GM12878 (cell line): ENCODE results near the gene OR2V1. TPM values are rescaled to one million over a fixed set of nuclear protein-coding genes. Genes with fewer than 3 reads are reported as not detected.

Experiments
- ATAC-seq: fragments of 200-7000 bp; cut with Tn5 transposase; 3 replicates; pipeline ENCODE4 v1.9.1; 2020; ENCODE audit warnings: mild to moderate bottlenecking, moderate library complexity
- BruUV-seq: library from RNA; stranded (reverse); fragments of 400-500 nt; replicated peaks from 2 replicates; lab custom pipeline; 2021; lab: Mats Ljungman, UMichigan
- CTCF ChIA-PET: fragments of 300-600 bp; sonication (Branson Sonifier 250); formaldehyde crosslinking; extraction: SDS; loops from one replicate; lab custom pipeline; 2021; ENCODE audit warnings: inconsistent platforms; lab: Yijun Ruan, JAX
- POLR2A ChIA-PET: fragments of 350-600 bp; formaldehyde crosslinking; extraction: SDS; loops from one replicate; lab custom pipeline; 2021; ENCODE audit warnings: inconsistent platforms; lab: Charles Lee
- RAD21 ChIA-PET: fragments of 300-600 bp; sonication (Branson Sonifier 250); formaldehyde crosslinking; loops from one replicate; lab custom pipeline; 2023; ENCODE audit warnings: antibody characterized with exemption; ENCODE audit not compliant: unreplicated experiment; lab: Charles Lee
- SMC1A ChIA-PET: fragments of 300-600 bp; sonication (Branson Sonifier 250); formaldehyde crosslinking; loops from one replicate; lab custom pipeline; 2023; ENCODE audit not compliant: unreplicated experiment, uncharacterized antibody; lab: Charles Lee
- DNase-seq: peaks from one replicate; pipeline ENCODE4 v3.0.0-alpha.2; 2011; ENCODE audit warnings: low read depth, low spot score
- FAIRE-seq: peaks from 3 replicates; lab custom pipeline; 2011; peaks lifted over from hg19 to GRCh38; lab: Jason Lieb, UNC
- H2AFZ ChIP-seq: 2 replicates; pipeline ENCODE4 v1.6.0; 2011; ENCODE audit warnings: low read depth, low read length, control low read depth; ENCODE audit not compliant: control insufficient read depth
- H3K27ac ChIP-seq: 2 replicates; pipeline ENCODE4 v1.5.1; 2011; ENCODE audit warnings: control low read depth; ENCODE audit not compliant: control insufficient read depth, insufficient read depth
- H3K27me3 ChIP-seq, 2 experiments: replicated peaks in 1 of 2; 2 replicates each; pipeline versions ENCODE4 v1.6.0 to v1.6.1; 2011; ENCODE audit warnings: low read length in 1 of 2; ENCODE audit not compliant: control insufficient read depth in 2 of 2, insufficient read depth in 2 of 2
- H3K36me3 ChIP-seq, 2 experiments: 2 replicates each; pipeline ENCODE4 v1.5.1; 2011; ENCODE audit warnings: low read length in 1 of 2; ENCODE audit not compliant: control insufficient read depth in 2 of 2, insufficient read depth in 2 of 2
- H3K4me1 ChIP-seq: 2 replicates; pipeline ENCODE4 v1.6.1; 2011; ENCODE audit warnings: mild to moderate bottlenecking, low read length, moderate library complexity, mixed read lengths; ENCODE audit not compliant: control insufficient read depth, insufficient read depth
- H3K4me2 ChIP-seq: 2 replicates; pipeline ENCODE4 v1.6.0; 2011; ENCODE audit warnings: control low read depth; ENCODE audit not compliant: control insufficient read depth, insufficient read depth
- H3K4me3 ChIP-seq: fragments of 200-600 bp; sonication (generic); 2 replicates; pipeline ENCODE4 v1.5.1; 2016
- H3K79me2 ChIP-seq: 2 replicates; pipeline ENCODE4 v1.6.0; 2011; ENCODE audit warnings: low read length; ENCODE audit not compliant: control insufficient read depth, insufficient read depth
- H3K9ac ChIP-seq: 2 replicates; pipeline ENCODE4 v1.8.0; 2011; ENCODE audit warnings: low read length, control low read depth, mixed read lengths; ENCODE audit not compliant: control insufficient read depth, insufficient read depth
- H3K9me3 ChIP-seq: replicated peaks from 3 replicates; pipeline ENCODE4 v1.5.1; 2011; ENCODE audit warnings: mild to moderate bottlenecking, low read length; ENCODE audit not compliant: control insufficient read depth, insufficient read depth
- H4K20me1 ChIP-seq: 2 replicates; pipeline ENCODE4 v1.6.0; 2011; ENCODE audit not compliant: control insufficient read depth, insufficient read depth
- CBX3 ChIP-seq: fragments of 200-600 bp; sonication (generic); IDR thresholded peaks from 2 replicates; pipeline ENCODE4 v1.6.1; 2016; ENCODE audit warnings: low read depth, borderline replicate concordance
- GABPA ChIP-seq: IDR thresholded peaks from 2 replicates; pipeline ENCODE4 v1.6.1; 2014; ENCODE audit warnings: antibody characterized with exemption, low read depth, mild to moderate bottlenecking, inconsistent platforms
- GATAD2B ChIP-seq: fragments of 450-650 bp; conservative IDR thresholded peaks from 2 replicates; pipeline ENCODE4 v1.6.1; 2017; ENCODE audit warnings: low read depth, mild to moderate bottlenecking, moderate library complexity
- NBN ChIP-seq: fragments of 450-650 bp; IDR thresholded peaks from 2 replicates; pipeline ENCODE4 v1.6.1; 2016
- NFXL1 ChIP-seq: fragments of 450-650 bp; IDR thresholded peaks from 2 replicates; pipeline ENCODE4 v1.6.1; 2017; ENCODE audit warnings: antibody characterized with exemption, mild to moderate bottlenecking, borderline replicate concordance
- NRF1 ChIP-seq: conservative IDR thresholded peaks from 2 replicates; pipeline ENCODE4 v1.6.1; 2011; ENCODE audit warnings: mild to moderate bottlenecking, low read depth, low read length, improper control_type of control experiment
- POLR2A ChIP-seq: IDR thresholded peaks from 2 replicates; pipeline ENCODE4 v1.6.1; 2011; ENCODE audit warnings: low read depth, mild to moderate bottlenecking, low read length
- POLR2AphosphoS5 ChIP-seq: IDR thresholded peaks from 2 replicates; pipeline ENCODE4 v1.6.1; 2011; ENCODE audit warnings: mild to moderate bottlenecking, low read length, inconsistent platforms
- YY1 ChIP-seq: IDR thresholded peaks from 2 replicates; pipeline ENCODE4 v1.6.1; 2011; ENCODE audit warnings: low read depth, mild to moderate bottlenecking, low read length
- ZNF207 ChIP-seq: fragments of 450-650 bp; IDR thresholded peaks from 2 replicates; pipeline ENCODE4 v1.6.1; 2014; ENCODE audit warnings: antibody characterized with exemption, mild to moderate bottlenecking, borderline replicate concordance
- ZZZ3 ChIP-seq: IDR thresholded peaks from 2 replicates; pipeline ENCODE4 v1.6.1; 2011; ENCODE audit warnings: low read depth; ENCODE audit not compliant: control insufficient read depth, insufficient read length
- WGBS: methylation state at CpG from one replicate; pipeline ENCODE4 v1.1.6; 2016; ENCODE audit warnings: low lambda C conversion rate; ENCODE audit not compliant: insufficient replicate concordance, insufficient coverage; ENCODE audit errors: missing lambda C conversion rate; 5-methylcytosine and 5-hydroxymethylcytosine counted together
- in situ Hi-C: fragments of 300-500 bp; cut with MboI; formaldehyde crosslinking; loops from 9 replicates; pipeline ENCODE4 v1.14.3; 2018; ENCODE audit warnings: mixed read lengths
- intact Hi-C: fragments of 100-400 bp; cut with micrococcal nuclease; formaldehyde crosslinking; loops from one replicate; pipeline ENCODE4 v1.14.2; 2022; ENCODE audit not compliant: unreplicated experiment
- polyA plus RNA-seq, 11 experiments: library from polyadenylated mRNA; depleted of rRNA in 4 of 11; unstranded in 6 of 11; stranded (reverse) in 5 of 11; fragments of >200 nt; fragmentation: Nextera tagmentation in 4 of 11; fragmentation: Illumina TruSeq in 1 of 11; extraction: Ambion mirVana in 4 of 11; extraction: Trizol in 1 of 11; gene quantifications; 1 replicate in 1 of 11; 2 replicates in 10 of 11; pipeline versions ENCODE4 v1.2.1 to v1.2.3, GENCODE V29; 2011 to 2016; ENCODE audit warnings: inconsistent platforms in 2 of 11, missing spikeins in 2 of 11, low read depth in 1 of 11
- total RNA-seq, 4 experiments: library from RNA; depleted of rRNA in 3 of 4; stranded (reverse); fragments of >200 nt in 3 of 4; fragmentation: Illumina TruSeq in 1 of 4; extraction: Trizol in 1 of 4; gene quantifications; 2 replicates each; pipeline versions ENCODE4 v1.2.1 to v1.2.3, GENCODE V29; 2013 to 2021
- TF ChIP-seq, protein P1 (sequence below): fragments of 450-650 bp; IDR thresholded peaks from 2 replicates; pipeline ENCODE4 v1.6.1; 2018; ENCODE audit warnings: borderline replicate concordance, mild to moderate bottlenecking; ENCODE audit not compliant: partially characterized antibody
- TF ChIP-seq, protein P2 (sequence below): IDR thresholded peaks from 2 replicates; pipeline ENCODE4 v1.6.1; 2011; ENCODE audit warnings: mild to moderate bottlenecking, low read depth, low read length, moderate library complexity; ENCODE audit not compliant: insufficient replicate concordance
- TF ChIP-seq, protein P3 (sequence below): IDR thresholded peaks from 2 replicates; pipeline ENCODE4 v1.6.1; 2011; ENCODE audit warnings: borderline replicate concordance, low read depth, mild to moderate bottlenecking, moderate library complexity, mixed read lengths, low read length; ENCODE audit not compliant: insufficient read depth; ENCODE audit errors: extremely low read length
- TF ChIP-seq, protein P4 (sequence below): fragments of 450-650 bp; IDR thresholded peaks from 2 replicates; pipeline ENCODE4 v1.6.1; 2017; ENCODE audit warnings: mild to moderate bottlenecking, moderate library complexity

The OR2V1 gene
- total and polyA plus RNA-seq, 10 of the 15 experiments (the other 5 are each of a cell fraction or from before 2014, with no cell fraction given) = 0.20 to 4.4 TPM; not detected in 8

DNA sequence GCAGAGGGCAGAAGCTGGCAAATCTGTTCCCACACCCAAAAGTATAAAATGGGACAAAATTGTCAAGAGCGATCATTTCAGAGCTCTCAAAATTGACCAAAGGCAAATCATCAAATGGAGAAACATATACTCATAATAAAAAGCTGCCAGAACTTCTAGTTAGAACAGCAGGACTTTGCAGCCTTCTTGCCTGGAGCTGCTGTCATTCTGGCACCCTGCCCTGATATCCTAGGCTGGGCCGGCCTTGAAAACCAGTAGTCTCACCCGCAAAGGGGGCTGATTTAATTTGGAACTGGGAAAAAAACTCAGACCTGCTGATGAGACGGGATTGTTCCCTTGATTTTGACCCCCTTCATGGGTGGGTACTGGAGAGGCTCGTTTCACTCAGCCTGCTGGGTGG lies 18.5 kb downstream of the OR2V1 start (continued):
- TF ChIP-seq, protein P1, sequence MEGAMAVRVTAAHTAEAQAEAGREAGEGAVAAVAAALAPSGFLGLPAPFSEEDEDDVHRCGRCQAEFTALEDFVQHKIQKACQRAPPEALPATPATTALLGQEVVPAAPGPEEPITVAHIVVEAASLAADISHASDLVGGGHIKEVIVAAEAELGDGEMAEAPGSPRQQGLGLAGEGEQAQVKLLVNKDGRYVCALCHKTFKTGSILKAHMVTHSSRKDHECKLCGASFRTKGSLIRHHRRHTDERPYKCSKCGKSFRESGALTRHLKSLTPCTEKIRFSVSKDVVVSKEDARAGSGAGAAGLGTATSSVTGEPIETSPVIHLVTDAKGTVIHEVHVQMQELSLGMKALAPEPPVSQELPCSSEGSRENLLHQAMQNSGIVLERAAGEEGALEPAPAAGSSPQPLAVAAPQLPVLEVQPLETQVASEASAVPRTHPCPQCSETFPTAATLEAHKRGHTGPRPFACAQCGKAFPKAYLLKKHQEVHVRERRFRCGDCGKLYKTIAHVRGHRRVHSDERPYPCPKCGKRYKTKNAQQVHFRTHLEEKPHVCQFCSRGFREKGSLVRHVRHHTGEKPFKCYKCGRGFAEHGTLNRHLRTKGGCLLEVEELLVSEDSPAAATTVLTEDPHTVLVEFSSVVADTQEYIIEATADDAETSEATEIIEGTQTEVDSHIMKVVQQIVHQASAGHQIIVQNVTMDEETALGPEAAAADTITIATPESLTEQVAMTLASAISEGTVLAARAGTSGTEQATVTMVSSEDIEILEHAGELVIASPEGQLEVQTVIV = no peak
- TF ChIP-seq NRF1 (no peak), POLR2A (no peak), ZZZ3 (no peak), NBN (no peak)

DNA sequence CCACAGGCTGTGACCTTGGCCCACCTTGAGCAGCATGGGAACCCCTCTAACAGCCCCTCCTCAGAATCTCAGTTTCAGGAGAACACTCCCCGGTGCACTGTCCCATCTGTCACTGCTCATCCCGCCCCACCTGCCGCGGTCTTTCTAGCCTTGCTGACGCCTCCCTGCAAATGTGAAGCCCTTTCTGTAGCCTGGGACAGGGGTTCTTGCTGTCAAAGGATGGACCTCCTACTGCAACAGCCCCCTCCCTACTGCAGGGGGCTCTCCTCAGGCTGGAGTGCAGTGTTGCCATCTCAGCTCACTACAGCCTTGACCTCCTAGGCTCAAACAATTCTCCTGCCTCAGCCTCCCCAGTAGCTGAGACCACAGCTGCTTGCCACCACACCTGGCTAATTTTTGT lies 20.0 kb downstream of the OR2V1 start:
- CTCF ChIA-PET = interaction anchor here (1.6 kb wide), 1 partner anchor 23 kb away, joined by 3 read pairs; no protein-coding TSS in a partner anchor
- Histone ChIP-seq H4K20me1 (no peaks in the 10 kb centered on the region), H3K4me3 (no peak overlapping the region), H3K9me3 (peaks cover 3% of the 10 kb centered on the region; the same call in 1 of the 3 replicates), H3K4me2 (no peak overlapping the region), H2AFZ (no peak overlapping the region), H3K27ac (no peak overlapping the region), H3K27me3 (no peaks in the 10 kb centered on the region; a peak in 3 of 4 replicates), H3K9ac (no peak overlapping the region), H3K79me2 (no peaks in the 10 kb centered on the region), H3K4me1 (no peaks in the 10 kb centered on the region), H3K36me3 (no peaks in the 10 kb centered on the region)
- no peak for DNase-seq
- intact Hi-C loops = no loop called here
- RAD21 ChIA-PET = interaction anchor here (1.3 kb wide), 1 partner anchor 57 kb away, joined by 3 read pairs; no protein-coding TSS in a partner anchor
- 69% methylated on average over 5 of the region's 5 CpGs for WGBS
- POLR2A ChIA-PET = no interaction called here
- in situ Hi-C loops = no loop called here
- no peak for ATAC-seq
- no TSS peak for BruUV-seq
- no peak for FAIRE-seq
- SMC1A ChIA-PET = no interaction called here
- no peak for TF ChIP-seq GABPA
- TF ChIP-seq, protein P2, sequence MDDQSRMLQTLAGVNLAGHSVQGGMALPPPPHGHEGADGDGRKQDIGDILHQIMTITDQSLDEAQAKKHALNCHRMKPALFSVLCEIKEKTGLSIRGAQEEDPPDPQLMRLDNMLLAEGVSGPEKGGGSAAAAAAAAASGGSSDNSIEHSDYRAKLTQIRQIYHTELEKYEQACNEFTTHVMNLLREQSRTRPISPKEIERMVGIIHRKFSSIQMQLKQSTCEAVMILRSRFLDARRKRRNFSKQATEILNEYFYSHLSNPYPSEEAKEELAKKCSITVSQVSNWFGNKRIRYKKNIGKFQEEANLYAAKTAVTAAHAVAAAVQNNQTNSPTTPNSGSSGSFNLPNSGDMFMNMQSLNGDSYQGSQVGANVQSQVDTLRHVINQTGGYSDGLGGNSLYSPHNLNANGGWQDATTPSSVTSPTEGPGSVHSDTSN = no peak
- no peak for TF ChIP-seq GATAD2B
- TF ChIP-seq, protein P3, sequence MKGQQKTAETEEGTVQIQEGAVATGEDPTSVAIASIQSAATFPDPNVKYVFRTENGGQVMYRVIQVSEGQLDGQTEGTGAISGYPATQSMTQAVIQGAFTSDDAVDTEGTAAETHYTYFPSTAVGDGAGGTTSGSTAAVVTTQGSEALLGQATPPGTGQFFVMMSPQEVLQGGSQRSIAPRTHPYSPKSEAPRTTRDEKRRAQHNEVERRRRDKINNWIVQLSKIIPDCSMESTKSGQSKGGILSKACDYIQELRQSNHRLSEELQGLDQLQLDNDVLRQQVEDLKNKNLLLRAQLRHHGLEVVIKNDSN = no peak
- TF ChIP-seq, protein P4, sequence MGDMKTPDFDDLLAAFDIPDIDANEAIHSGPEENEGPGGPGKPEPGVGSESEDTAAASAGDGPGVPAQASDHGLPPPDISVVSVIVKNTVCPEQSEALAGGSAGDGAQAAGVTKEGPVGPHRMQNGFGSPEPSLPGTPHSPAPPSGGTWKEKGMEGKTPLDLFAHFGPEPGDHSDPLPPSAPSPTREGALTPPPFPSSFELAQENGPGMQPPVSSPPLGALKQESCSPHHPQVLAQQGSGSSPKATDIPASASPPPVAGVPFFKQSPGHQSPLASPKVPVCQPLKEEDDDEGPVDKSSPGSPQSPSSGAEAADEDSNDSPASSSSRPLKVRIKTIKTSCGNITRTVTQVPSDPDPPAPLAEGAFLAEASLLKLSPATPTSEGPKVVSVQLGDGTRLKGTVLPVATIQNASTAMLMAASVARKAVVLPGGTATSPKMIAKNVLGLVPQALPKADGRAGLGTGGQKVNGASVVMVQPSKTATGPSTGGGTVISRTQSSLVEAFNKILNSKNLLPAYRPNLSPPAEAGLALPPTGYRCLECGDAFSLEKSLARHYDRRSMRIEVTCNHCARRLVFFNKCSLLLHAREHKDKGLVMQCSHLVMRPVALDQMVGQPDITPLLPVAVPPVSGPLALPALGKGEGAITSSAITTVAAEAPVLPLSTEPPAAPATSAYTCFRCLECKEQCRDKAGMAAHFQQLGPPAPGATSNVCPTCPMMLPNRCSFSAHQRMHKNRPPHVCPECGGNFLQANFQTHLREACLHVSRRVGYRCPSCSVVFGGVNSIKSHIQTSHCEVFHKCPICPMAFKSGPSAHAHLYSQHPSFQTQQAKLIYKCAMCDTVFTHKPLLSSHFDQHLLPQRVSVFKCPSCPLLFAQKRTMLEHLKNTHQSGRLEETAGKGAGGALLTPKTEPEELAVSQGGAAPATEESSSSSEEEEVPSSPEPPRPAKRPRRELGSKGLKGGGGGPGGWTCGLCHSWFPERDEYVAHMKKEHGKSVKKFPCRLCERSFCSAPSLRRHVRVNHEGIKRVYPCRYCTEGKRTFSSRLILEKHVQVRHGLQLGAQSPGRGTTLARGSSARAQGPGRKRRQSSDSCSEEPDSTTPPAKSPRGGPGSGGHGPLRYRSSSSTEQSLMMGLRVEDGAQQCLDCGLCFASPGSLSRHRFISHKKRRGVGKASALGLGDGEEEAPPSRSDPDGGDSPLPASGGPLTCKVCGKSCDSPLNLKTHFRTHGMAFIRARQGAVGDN = no peak
- no peak for TF ChIP-seq NFXL1
- TF ChIP-seq YY1 = no peak
- TF ChIP-seq CBX3 = no peak
- TF ChIP-seq POLR2AphosphoS5 = no peak
- TF ChIP-seq ZNF207 = no peak
- no peak for TF ChIP-seq POLR2A
